Lung (tissue), 12 donors: ENCODE data around the gene ANKS1B. TPM values are rescaled to one million over a fixed set of nuclear protein-coding genes. Genes with fewer than 3 reads are reported as not detected.

Experiments used
- ATAC-seq: fragments of 200-7000 bp; cut with Tn5 transposase; one replicate; pipeline ENCODE4 v1.9.1; 2020; ENCODE audit warnings: moderate number of reproducible peaks; ENCODE audit not compliant: insufficient read depth, low FRiP score
- DNase-seq, 3 donors: peaks; one replicate each; pipeline ENCODE4 v3.0.0-alpha.2; 2013 to 2017
- H3K27ac ChIP-seq, 2 donors: one replicate each; pipeline ENCODE4 v1.5.1; 2013; ENCODE audit warnings: mild to moderate bottlenecking in 2 of 2, moderate library complexity in 2 of 2, control low read depth in 1 of 2, inconsistent platforms in 1 of 2, low read depth in 1 of 2, low read length in 1 of 2
- H3K27me3 ChIP-seq, 3 donors: one replicate each; pipeline ENCODE4 v1.5.1; 2013; ENCODE audit warnings: low read length in 2 of 3; ENCODE audit not compliant: control insufficient read depth in 3 of 3, insufficient read depth in 3 of 3
- H3K36me3 ChIP-seq, 4 donors: one replicate each; pipeline ENCODE4 v1.5.1; 2013; ENCODE audit warnings: low read length in 4 of 4, mild to moderate bottlenecking in 1 of 4, moderate library complexity in 1 of 4; ENCODE audit not compliant: control insufficient read depth in 4 of 4, insufficient read depth in 4 of 4
- H3K4me1 ChIP-seq, 5 donors: one replicate each; pipeline ENCODE4 v1.5.1; 2013; ENCODE audit warnings: low read length in 5 of 5, mild to moderate bottlenecking in 2 of 5, moderate library complexity in 1 of 5; ENCODE audit not compliant: control insufficient read depth in 5 of 5, insufficient read depth in 5 of 5
- H3K4me3 ChIP-seq: one replicate; pipeline ENCODE4 v1.5.1; 2013; ENCODE audit warnings: mild to moderate bottlenecking, control low read depth, moderate library complexity
- H3K9ac ChIP-seq, 2 donors: one replicate each; pipeline ENCODE4 v1.5.1; 2013; ENCODE audit warnings: low read length in 2 of 2, control low read depth in 1 of 2; ENCODE audit not compliant: insufficient read depth in 1 of 2
- H3K9me3 ChIP-seq, 4 donors: one replicate each; pipeline ENCODE4 v1.5.1; 2013; ENCODE audit warnings: low read length in 3 of 4, mild to moderate bottlenecking in 1 of 4, moderate library complexity in 1 of 4; ENCODE audit not compliant: control insufficient read depth in 4 of 4, insufficient read depth in 3 of 4
- CTCF ChIP-seq: IDR thresholded peaks from 2 replicates; pipeline ENCODE4 v1.5.1; 2012; ENCODE audit warnings: mild to moderate bottlenecking; ENCODE audit errors: control extremely low read depth, extremely low read depth
- WGBS, 2 donors: extraction: QIAGEN DNeasy Blood & Tissue Kit; methylation state at CpG; one replicate each; pipeline ENCODE4 v1.1.7; 2013; 5-methylcytosine and 5-hydroxymethylcytosine counted together
- polyA plus RNA-seq, 2 donors: library from polyadenylated mRNA; stranded (reverse); fragments of 200-250 nt; gene quantifications; one replicate each; pipeline ENCODE4 v1.2.1, GENCODE V29; 2013
- total RNA-seq, 2 donors: library from RNA; depleted of rRNA in 1 of 2; stranded (reverse); fragments of >200 nt in 1 of 2; gene quantifications; one replicate each; pipeline ENCODE4 v1.2.1, GENCODE V29; 2014 to 2021
- donor health status: control.
- donor health status: control.
- donor health status: Bipolar disorder and iron deficiency.
- donor health status: healthy.
- donor health status: DM: yes; HTN: yes; CAD: no.

Gene ANKS1B
- total and polyA plus RNA-seq, 4 donors: 0.32 to 10.3 (median 3.7) TPM

- no peak for ATAC-seq
Observed at GRCh38 chr12:99027461-99027860, 957.3 kb downstream of the ANKS1B start.

GRCh38 chr12:99027055-99027393, 957.7 kb downstream of the ANKS1B start:
- Histone ChIP-seq H3K4me3 (no peak overlapping the region), H3K27ac (no peak overlapping the region), H3K27me3 (no peaks in the 10 kb centered on the region), H3K36me3 (no peaks in the 10 kb centered on the region), H3K9me3 (peaks cover 0 to 3% (median 0%) of the 10 kb centered on the region in 4 donors), H3K9ac (no peak overlapping the region), H3K4me1 (no peaks in the 10 kb centered on the region)
- TF ChIP-seq CTCF: no peak
- 56 to 59% methylated on average over 2 of the region's 2 CpGs for WGBS, 2 donors
- ATAC-seq (no peak), DNase-seq (no peak)

More at GRCh38 chr12:99027461-99027860, 957.3 kb downstream of the ANKS1B start:
- Histone ChIP-seq H3K9me3 (peaks cover 0 to 4% (median 0%) of the 10 kb centered on the region in 4 donors), H3K4me3 (no peak overlapping the region), H3K27me3 (no peaks in the 10 kb centered on the region), H3K9ac (no peak overlapping the region), H3K4me1 (no peaks in the 10 kb centered on the region), H3K36me3 (no peaks in the 10 kb centered on the region), H3K27ac (no peak overlapping the region)
- WGBS, 2 donors: 76 to 79% methylated on average over 2 of the region's 2 CpGs
- no peak for TF ChIP-seq CTCF
- no peak for DNase-seq

GRCh38 chr12:99026332-99027054, 958.2 kb downstream of the ANKS1B start:
- H3K27me3 ChIP-seq: no peaks in the 10 kb centered on the region
- DNase-seq (no peak), ATAC-seq (no peak)
- H3K27ac ChIP-seq: no peak overlapping the region
- TF ChIP-seq CTCF: no peak
- H3K36me3 ChIP-seq: no peaks in the 10 kb centered on the region
- peaks cover 0 to 2% (median 0%) of the 10 kb centered on the region in 4 donors for H3K9me3 ChIP-seq
- H3K4me1 ChIP-seq: no peaks in the 10 kb centered on the region
- H3K4me3 ChIP-seq: no peak overlapping the region
- no peak overlapping the region for H3K9ac ChIP-seq
- 90 to 91% methylated on average over 4 of the region's 4 CpGs for WGBS, 2 donors

GRCh38 chr12:99024870-99025269, 959.9 kb downstream of the ANKS1B start:
- no peak overlapping the region for H3K27ac ChIP-seq
- TF ChIP-seq CTCF: no peak
- WGBS, 2 donors: 76 to 81% methylated on average over 4 of the region's 4 CpGs
- H3K36me3 ChIP-seq: no peaks in the 10 kb centered on the region
- ATAC-seq: no peak
- no peak overlapping the region for H3K4me3 ChIP-seq
- no peak for DNase-seq
- H3K9me3 ChIP-seq: no peaks in the 10 kb centered on the region
- H3K27me3 ChIP-seq: no peaks in the 10 kb centered on the region
- no peaks in the 10 kb centered on the region for H3K4me1 ChIP-seq
- H3K9ac ChIP-seq: no peak overlapping the region
